ENCODE measurements around the gene RAC3.

Gene RAC3

GRCh38 chr17:82013341-82013740, 18.1 kb upstream of the RAC3 start:
- no peak for DNase-seq

- DNase-seq = no peak
Observed at GRCh38 chr17:82013772-82014321, 17.6 kb upstream of the RAC3 start.

DNA sequence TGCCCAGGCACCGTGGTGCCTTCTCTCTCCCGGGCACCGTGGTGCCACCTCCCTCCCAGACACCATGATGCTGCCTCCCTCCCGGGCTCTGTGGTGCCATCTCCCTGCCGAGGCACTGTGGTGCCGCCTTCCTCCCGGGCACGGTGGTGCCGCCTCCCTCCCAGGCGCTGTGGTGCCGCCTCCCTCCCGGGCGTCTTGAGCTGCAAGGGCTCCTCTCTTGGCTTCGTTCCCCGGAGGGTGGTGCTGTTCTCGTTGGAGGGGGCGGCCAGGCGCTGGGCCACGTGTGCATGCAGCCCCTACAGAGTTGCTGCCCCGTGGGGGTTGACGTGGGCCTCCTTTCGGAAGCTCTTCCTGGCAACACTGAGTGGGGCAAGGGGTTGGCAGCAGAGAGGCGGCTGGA, 17.0 kb upstream of the RAC3 start:
- DNase-seq = no peak

DNA sequence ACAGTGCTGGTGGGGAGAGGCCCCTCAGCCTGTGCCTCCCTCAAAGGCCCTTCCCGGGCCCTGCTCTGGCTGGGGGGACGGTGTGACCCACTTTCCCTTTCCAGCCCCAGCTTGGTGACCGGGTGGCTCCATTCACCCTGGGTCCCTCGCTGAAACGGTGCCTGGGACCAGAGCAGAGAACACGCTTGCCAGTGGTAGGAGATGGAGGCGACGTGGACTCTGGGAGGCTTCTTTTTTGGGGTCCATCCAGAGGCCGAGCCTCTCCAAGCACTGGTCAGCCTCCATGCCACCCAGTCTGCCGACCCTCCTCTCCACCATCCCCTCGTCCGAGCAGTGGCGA, 16.5 kb upstream of the RAC3 start:
- DNase-seq = no peak

GRCh38 chr17:82015311-82015971, 16.0 kb upstream of the RAC3 start:
- DNase-seq = no peak

GRCh38 chr17:82016061-82016874, 15.2 kb upstream of the RAC3 start:
- DNase-seq = no peak

DNA sequence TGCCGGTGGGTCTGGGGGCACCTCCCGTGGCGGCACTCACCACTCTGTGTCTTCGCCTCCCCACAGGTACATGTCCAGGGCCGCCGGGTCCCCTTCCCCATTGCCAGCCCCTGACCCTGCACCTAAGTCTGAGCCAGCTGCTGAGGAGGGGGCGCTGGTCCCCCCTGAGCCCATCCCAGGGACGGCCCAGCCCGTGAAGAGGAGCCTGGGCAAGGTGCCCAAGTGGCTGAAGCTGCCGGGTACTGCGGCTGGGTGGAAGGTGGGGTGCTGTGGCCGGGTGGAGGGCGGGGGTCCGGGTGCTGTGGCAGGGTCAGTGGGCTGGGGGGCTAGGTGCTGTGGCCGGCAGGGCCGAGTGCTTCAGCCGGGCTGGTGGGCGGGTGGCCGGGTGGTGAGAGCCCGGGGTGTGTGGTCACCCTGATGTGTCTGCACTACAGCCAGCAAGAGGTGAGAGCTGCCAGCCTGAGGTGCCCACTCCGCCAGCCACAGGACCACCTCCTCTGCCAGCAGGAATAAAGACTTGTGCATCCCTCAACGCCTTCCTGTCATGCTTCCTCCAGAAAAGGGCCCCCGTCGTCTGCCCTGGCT, 14.5 kb upstream of the RAC3 start:
- DNase-seq = no peak

DNA sequence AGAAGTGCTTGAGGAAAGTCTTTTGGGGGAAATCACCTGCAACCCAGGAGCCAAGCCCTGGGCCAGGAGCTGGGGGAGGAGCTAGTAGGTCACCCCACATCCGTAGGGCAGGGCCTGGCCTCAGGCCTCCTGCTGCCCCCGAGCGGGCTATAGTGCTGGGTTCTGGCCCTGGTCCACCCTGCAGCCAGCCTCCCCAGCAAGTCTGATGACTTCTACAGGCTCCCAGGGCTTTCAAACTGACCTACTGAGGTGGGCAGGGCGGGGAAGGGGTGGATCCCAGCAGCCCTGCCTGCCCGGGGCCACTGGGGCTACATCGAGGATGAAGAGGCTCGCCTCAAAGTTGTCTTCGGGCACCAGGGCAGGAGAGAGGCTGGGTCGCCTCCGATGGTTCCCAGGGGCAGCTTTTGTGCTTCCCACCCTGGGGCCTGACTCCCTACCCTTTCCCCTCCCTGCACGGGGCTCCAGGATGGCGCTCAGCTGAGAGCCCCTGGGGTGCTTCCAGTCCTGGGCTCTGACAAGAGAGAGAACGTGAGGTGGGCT, 13.8 kb upstream of the RAC3 start:
- no peak for DNase-seq

GRCh38 chr17:82018152-82018988, 13.1 kb upstream of the RAC3 start:
- no peak for DNase-seq

- DNase-seq = no peak
Observed at GRCh38 chr17:82018989-82019689, 12.3 kb upstream of the RAC3 start.

- peak; percentile 28 to 57 (median 44) for DNase-seq
Observed at GRCh38 chr17:82019690-82020571, 11.5 kb upstream of the RAC3 start.

GRCh38 chr17:82020572-82021106, 10.8 kb upstream of the RAC3 start:
- DNase-seq = no peak

DNA sequence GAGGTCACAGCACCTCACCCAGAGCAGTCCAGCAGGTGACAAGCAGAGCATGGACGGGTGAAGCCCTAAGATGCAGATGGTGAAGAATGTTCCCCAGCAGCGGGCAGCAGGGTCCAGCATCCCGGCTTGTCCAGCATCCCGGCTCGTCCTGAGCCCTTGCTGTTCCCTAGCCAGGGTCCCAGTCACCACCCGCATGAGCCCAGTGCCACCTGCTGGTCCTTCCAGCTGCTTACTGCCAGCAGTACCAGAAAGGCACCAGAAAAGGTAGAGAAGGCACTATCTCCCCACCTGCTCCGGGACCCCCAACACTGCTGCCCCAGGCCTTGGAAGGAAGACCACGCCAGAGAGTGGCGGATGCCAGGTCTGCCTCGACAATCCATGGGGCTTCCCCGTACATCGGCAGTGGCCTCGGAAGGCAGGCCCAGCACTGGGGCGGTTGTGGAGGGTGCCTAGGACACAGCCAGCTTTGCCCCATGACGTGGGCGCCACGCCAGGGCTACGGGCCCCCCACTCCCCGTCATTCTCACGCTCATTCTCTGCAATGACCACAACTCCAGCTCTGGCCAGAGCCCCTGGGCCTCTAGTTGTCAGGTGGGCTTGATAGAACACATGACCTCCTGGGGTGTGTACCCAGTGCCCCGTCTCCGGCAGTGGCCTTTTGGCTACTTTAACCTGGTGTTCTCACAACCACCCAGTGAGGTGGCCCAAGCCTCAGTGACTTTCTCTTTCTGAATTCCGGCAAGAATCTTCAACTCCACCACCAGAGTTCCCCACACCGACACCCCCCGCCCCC, 10.2 kb upstream of the RAC3 start:
- peak in 3 of 5 experiments; percentile 35 to 66 (median 41) for DNase-seq

DNA sequence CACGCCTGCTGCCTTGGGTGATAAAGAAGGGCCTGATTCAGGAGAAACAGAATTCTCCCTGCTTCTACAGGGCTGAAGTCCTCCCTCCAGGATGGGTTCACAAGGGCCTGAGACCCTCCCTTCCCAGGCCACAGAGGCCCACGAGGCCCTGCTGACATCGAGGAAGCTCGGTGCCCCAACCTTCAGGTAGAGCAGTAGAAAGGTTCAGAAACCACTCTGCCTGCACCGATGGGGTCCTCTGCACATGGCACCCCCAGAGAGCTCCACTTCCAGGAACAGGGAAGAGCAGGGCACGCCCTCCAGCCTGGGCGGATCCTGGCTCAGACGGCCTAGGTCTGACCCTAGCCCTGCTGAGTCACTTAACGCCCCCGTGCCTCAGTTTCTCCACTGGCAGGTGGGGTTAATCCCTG, 9.6 kb upstream of the RAC3 start:
- no peak for DNase-seq

DNA sequence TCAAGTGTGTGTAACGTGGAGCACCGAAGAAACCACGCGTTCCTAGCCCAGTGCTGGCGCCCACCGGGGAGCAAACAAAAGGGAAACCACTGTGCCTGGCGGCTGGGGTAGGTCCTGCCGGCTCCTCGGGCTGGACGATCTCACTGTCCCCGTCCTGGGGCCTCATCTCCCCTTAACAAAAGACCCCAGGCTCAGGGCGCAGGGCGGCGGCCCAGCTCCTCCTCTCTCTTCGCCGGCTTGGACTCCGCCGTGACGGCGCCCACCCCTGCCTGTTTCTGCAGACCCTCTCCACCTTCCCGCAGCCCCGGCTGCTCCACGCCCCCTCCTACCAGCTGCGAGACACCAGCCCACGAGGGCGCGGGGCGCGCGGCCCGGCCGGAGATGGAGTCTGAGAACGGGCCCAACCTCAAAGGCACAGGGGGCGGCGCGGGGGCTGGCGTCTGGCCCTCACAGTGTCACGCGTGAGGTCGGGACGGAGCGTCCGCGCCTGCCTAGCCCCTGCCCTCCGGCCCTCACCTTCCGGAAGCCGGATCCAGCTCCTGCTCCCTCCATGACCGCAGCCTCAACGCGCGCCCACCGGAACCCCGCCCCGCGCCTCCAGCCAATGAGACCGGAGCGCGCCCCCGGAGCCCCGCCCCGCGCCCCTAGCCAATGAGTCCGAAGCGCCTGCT, 9.0 kb upstream of the RAC3 start, which contains the start of gene CENPX:
CENPX (minus strand) TSS at position 569 of the 671 bp plus-strand sequence; CDS start at position 552, 17 bp downstream.
- no peak for DNase-seq

- peak; percentile 99 to 100 (median 99) for DNase-seq
Observed at GRCh38 chr17:82022981-82023446, 8.5 kb upstream of the RAC3 start, which contains the start of gene LRRC45. Gene LRRC45 (plus strand): TSS chr17:82023305. CDS start chr17:82023644, 339 bp downstream.

DNA sequence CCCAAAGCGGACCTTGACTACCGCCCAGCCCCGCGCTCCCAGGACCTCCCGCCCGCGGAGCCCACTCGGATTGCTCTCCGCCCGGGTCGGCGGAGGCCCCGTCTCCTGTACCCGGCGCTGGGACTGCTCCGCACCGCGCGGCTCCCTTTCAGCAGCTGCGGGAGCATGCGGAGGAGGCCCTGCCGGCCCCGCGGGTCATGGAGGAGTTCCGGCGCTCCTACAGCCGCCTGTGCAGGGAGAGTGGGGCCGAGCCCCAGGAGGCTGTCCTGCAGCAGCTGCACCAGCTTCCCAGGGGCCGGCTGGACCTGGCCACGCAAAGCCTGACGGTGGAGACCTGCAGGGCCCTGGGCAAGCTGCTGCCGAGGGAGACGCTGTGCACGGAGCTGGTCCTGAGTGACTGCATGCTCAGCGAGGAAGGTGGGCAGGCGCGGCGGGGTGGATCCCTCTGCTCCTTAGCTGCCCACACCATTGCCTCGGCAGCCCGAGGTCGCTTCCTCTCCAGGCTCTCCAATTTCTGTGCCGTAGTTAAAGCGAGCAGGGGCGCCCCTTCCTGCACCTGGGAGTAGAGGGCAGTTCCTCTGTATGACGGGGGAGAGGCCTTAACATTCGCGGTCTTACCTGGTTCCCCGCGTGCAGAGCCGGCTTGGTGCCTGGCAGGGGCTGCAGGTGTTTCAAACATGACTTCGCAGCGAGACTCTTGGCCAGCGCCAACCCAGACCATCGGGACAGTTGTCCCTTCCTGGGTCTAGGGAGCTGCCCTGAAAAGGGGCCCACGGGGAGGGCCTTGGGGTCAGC, 7.8 kb upstream of the RAC3 start:
- peak in 2 of 5 experiments; percentile 10 to 35 for DNase-seq

GRCh38 chr17:82024859-82025258, 6.6 kb upstream of the RAC3 start:
- no peak for DNase-seq
